NCI-H1930 (cell line): Measurements from ENCODE around the gene TEC.
"Not testable (repeated sequence)": the region's sequence is repeated elsewhere in the genome, so short reads cannot be mapped to it uniquely, and the experiment has no call there.

Experiments used
- DNase-seq, 2 experiments: peaks; one replicate each; lab custom pipeline; 2025; lab: John Stamatoyannopoulos, UW

The TEC gene

DNA sequence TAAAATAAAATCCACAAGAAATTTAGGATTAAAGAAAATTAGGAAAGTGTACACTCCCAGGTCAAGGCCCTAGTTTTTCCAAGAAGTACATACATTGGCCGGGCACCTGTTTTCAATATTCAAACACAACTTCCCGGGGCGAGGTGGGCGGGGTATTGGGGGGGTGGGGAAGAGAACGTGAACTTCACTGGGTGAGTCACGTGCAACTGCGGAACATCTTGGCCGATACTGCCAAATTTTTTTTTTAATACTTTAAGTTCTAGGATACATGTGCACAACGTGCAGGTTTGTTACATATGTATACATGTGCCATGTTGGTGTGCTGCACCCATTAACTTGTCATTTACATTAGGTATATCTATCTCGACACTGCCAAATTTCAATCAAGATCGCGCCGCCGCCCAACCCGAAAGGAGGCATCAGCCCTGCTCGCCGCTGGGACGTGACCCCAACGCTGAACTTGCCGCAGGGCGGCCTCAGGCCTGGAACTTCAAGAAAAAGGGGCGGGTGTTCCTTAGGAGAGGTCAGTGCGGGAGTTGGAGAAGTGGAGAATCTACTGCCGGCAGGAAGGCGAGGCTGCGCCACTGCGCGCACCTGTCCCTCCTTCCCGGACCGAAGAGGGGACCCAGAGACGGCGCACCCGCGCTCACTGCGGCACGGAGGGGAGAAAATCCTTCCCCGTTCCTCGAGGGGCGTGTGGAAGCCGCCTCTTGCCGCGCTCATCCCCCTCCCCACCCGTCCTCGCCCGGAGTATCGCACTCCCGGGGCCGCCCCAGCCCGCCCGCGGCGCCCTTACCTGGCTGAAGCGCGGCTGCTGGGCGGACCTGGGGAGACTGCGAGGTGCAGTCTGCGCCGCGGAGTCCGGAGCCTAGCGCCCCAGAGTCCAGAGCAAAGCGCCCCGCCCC lies at the start of gene TEC:
TEC (minus strand) TSS at position 883 of the 905 bp plus-strand sequence. CDS start 41,224 bp downstream, outside the sequence.
- DNase-seq, result peak; percentile 34 to 38

DNA sequence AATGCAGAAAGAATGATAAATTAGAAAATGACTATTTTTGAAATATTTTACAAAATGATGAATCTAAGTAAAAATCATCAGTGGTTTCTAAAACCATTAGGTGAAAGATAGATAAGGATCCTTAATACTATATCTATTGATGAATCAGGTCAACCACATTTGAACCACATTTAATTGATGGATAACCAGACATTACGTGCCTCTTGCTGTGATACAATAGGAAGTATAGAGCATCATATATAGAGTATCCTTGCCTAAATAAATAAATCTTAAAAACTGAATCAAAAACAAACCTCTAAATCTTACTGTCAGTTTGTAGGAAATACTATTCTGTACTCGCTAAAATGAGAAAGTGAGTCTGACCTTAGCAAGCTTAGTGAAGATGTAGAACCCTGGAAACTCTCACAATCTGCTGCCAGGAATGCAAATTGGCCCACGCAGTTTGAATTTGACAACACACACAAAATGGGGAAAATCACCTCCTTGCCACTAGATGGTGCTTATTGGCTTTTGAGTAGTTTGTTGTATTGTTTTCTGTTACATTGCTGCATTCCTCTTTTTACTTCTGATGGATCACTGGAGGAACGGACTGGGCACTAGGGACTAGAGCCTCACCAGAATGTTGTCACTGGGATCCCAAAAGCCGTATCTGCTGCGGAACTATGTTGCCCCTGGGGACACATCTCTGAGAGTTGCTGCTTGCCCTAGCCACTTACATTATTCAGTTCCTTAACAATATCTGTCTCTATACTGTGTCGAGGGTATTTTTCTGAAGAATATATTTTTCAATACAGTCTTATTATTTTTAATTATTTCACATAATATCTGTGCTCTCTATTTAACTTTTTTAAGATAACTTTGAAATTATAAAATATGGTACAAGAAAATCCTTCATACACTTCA lies 46.3 kb upstream of the TEC start:
- peak in 1 of 2 experiments; percentile 8 for DNase-seq

DNA sequence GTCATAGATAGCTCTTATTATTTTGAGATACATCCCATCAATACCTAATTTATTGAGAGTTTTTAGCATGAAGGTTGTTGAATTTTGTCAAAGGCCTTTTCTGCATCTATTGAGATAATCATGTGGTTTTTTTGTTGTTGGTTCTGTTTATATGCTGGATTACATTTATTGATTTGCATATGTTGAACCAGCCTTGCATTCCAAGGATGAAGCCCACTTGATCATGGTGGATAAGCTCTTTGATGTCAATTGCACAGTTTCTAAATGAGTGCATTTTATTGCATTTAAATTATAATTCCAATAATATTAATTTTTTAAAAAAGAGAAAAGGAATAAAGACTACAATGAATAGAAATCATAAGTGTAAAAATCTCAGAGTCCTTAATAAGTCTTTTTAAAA lies 45.1 kb upstream of the TEC start:
- not testable (repeated sequence) for DNase-seq

DNA sequence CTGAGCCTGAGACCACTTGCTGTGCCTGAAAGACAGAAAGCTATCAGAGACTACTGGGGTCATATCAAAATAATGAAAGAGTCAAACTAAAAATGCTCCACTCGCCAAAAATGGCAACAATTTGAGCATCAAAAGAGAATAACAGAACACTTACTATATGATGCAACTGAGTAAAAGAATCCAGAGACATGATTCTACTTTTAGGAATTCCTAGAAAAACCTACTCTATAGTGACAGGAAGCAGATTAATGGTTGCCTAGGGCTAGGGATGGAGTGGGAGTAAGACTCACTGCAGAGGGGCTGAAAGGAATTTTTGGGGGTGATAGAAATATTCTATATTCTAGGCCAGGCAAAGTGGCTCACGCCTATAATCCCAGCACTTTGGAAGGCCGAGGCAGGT lies 42.3 kb upstream of the TEC start:
- no peak for DNase-seq

DNA sequence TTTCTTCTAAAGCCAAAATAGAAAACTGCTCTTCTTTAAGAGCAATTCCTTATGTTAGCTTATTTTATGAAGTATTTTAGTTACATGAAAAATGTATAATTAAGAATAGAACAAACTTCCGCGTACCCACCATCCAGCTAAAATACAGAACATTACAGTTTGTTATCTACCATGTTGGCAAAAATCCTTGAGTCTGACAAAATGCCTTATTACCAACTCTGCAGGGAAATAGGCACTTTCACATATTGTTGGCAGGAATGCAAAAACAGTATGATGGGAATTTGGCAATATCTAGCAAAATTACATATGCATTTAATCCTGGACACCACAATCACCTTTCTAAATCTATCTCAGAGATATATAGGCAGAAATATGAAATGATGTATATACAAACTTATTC lies 39.3 kb upstream of the TEC start:
- DNase-seq, result no peak

DNA sequence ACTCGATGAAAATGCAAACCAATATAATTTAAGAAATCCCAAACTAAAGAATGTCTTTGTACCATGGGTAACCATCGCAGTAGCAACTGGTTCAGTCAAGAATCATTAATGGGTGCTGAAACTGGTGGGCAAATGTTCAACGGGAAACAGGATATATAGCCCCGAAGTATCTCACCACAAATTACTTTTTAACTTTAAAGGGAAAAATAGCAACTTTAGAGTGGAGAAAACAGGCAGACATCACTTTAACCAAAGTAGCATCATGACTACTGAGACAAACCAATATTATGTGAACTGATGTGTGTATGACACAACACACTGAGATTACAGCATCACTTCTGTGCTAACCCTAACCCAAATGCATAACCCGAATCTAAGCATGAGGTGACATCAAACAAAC lies 37.9 kb upstream of the TEC start:
- DNase-seq, result no peak

DNA sequence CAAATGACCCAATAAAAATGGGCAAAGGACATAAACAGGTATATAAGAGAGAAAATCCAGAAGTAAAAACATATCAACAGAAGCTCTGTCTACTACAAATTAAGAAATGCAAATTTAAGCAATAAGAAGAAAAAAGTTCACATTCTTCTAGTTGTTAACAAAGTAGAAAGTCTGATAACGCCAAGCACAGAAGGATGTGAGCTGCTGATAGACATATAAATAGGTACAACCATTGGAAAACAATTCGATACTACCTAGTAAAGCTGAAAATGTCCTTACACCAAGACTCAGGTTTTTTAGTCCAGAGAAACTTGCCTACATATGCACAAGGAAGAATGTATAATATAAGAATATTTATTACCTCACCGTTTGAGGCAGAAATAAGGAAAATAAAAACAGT lies 35.9 kb upstream of the TEC start:
- no peak for DNase-seq

DNA sequence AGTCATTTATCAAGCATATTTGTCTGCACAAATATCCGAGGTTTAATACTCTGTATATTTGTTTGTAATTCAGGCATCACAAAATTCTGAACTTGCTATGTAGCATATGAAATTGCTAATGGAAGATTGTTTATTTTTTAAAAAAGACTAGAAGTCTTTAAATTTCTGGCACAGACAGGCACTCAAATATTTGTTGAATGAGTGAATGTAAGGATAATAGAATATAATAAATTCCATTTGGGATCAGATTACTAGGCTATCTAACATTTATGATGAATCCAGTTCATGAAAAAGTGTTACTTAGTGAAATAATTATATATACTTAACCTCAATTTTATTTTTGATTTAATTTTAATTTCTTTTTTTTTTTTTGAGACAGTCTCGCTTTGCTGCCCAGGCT lies 30.4 kb upstream of the TEC start:
- no peak for DNase-seq

DNA sequence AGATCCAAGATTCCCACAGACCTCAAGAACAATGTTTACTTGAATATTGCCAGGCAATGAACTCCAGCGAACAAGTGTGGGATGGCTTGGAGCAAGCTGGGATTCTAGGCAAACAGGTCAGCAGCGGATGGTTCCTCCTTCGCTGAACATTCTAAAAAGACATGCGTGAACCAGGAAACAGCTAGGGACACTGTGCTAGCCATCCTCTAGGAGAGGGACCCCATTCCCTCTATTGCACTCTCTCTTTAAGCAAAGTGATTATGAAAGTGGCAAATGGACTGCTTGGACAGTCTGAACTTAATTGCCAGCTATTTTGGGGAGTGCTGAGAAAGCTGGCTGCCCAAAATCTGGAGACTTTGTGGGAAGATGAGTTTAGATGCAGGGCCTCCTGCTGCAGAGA lies 29.9 kb upstream of the TEC start:
- no peak for DNase-seq

DNA sequence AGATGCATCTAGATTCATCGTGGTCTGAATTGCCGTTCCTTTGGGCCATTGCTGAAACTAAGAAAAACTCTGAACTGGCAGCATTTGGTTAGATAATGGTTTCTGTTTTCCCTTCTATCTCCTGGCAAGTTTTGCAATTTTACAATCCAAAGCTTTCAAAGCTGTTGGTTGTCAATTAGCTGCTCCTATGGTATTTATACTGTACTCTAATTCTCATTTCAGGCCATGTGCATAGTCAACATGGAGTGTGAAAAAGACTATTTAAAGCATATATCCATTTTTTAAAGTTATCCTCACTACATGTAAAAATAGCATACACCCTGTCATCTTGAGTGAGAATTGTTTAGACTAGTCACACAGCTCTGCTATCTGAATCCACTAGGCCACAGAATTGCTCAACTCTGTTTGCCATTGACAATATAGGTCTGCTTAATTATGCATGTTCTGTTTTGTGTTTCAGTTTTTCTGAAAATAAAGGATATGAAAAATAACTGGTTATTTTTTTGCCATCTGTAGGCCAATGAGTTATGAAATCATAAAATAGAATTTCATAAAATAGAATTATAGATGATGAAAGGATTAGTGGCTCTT lies 27.7 kb upstream of the TEC start:
- DNase-seq, result no peak

DNA sequence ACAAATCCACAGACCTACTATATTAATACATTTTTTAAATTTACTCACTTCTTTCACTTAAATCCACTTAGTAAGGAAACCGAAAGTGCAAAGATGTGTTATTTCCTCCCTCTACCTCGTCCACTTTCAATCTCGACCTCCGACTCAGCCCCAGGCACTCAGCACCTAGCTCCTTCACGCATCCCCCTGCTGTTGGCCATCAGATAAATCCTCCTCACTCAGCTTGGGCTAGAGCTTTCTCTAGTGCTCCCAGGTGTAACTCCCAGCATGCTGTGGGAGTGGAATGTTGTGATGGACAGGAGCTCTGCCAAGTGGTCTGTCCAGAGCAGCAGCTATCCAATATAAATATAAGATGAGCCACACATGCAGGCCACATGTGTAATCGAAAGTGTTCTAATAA lies 26.7 kb upstream of the TEC start:
- DNase-seq, result no peak

DNA sequence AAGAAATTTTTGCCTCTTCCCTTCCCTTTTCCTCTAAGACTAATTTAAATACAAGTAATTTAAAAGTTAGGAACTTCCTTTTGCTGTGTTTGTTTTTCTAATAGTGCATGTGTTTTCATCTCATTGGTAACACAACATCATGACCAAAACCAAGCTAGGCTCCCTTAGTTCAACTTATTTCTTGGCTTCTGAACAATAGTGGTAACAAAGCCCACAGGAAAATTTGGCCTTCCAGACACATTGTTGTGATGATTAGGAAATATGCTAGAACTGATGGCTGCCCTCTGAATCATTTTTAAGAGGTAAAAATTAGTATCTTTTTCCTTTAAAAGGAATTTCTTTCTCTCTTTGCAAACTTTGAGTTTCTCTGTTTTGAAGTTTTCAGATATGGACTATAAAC lies 25.5 kb upstream of the TEC start:
- no peak for DNase-seq

DNA sequence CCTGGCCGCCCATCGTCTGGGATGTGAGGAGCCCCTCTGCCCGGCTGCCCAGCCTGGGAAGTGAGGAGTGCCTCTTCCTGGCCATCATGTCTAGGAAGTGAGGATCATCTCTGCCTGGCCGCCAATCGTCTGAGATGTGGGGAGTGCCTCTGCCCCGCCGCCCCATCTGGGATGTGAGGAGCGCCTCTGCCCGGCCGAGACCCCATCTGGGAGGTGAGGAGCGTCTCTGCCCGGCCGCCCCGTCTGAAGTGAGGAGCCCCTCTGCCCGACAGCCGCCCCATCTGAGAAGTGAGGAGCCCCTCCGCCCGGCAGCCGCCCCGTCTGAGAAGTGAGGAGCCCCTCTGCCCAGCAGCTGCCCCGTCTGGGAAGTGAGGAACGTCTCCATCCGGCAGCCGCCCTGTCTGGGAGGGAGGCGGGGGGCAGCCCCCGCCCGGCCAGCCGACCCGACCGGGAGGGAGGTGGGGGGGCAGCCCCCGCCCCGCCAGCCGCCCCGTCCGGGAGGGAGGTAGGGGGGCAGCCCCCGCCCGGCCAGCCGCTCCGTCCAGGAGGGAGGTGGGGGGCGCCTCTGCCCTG lies 22.7 kb upstream of the TEC start:
- DNase-seq, result not testable (repeated sequence)

DNA sequence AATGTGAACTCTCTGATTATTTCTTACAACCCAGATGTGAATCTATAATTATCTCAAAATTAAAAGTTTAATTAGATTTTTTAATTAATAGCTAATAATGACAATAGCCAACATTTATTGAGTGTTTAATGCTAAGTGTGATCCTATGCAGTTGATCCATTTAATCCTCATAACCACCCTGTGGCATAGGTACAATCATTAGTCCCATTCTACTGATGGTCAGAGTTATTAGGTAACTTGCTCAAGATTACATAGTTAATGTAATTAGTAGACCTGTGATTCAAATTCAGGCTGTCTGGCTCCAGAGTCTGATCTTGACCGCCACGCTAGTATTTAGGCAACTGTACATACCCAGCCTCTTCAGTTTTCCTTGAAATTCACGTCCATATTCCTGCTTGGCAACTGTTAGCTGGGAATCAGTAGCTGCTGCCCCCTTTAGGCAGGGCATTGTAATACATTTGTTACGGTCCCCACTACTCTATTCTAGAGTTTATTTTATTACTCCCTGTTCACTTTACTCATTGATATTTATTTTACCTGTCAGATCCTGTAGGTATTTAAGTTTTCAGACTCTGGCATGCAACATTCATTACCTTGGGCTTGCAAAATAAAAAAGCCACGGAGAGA lies 20.6 kb upstream of the TEC start:
- no peak for DNase-seq

DNA sequence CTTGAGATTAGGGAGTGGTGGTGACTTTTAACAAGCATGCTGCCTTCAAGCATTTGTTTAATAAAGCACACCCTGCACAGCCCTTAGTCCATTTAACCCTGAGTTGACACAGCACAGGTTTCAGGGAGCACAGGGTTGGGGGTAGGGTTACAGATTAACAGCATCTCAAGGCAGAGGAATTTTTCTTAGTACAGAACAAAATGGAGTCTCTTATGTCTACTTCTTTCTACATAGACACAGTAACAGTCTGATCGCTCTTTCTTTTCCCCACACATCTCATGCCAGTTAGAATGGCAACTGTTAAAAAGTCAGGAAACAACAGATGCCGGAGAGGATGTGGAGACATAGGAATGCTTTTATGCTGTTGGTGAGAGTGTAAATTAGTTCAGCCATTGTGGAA lies 16.4 kb upstream of the TEC start:
- DNase-seq, result not testable (repeated sequence)

DNA sequence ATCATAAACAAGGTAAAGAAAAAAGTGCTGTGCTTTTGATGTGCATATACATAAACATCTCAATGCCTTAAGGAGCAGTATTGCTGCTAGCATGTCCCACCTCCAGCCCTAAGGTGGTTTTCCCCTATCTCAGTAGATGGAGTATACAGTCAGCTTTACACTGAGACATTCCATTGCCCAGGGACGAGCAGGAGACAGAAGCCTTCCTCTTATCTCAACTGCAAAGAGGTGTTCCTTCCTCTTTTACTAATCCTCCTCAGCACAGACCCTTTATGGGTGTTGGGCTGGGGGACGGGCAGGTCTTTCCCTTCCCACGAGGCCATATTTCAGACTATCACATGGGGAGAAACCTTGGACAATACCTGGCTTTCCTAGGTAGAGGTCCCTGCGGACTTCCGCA lies 16.0 kb upstream of the TEC start:
- DNase-seq, result not testable (repeated sequence)

DNA sequence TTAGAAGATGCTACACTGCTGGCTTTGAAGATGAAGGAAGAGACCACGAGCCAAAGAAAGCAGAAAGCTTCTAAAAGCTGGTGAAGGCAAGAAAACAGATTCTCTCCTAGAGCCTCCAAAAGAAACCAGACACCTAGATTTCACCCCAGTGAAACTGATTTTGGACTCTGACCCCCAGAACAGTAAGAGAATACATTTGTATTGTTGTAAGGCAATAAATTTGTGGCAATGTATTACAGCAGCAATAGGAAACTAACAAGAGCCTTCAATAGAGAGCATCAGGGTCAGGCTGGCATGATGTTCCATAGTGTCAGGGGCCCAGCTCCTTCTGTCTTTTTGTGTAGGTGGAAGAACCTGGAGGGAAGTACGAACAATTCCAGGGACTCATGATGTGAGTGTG lies 6.0 kb upstream of the TEC start:
- no peak for DNase-seq

DNA sequence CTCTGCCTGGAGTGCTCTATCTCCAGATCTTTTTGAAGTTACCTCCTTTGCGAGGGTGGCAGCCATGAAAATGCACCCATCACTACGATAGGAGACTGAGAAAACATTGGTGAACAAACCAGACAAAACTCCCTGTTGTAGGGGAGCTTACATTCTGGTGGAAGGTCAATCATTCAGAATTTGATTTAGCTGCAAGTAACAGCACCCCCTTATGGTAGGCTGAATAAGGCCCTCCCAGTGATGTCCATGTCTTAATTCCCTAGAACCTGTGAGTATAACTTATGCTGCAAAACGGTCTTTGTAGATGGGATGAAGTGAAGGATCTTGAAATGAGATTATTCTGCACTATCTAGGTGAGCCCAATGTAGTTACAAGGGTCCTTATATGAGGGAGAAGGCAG lies 5.6 kb upstream of the TEC start:
- no peak for DNase-seq

DNA sequence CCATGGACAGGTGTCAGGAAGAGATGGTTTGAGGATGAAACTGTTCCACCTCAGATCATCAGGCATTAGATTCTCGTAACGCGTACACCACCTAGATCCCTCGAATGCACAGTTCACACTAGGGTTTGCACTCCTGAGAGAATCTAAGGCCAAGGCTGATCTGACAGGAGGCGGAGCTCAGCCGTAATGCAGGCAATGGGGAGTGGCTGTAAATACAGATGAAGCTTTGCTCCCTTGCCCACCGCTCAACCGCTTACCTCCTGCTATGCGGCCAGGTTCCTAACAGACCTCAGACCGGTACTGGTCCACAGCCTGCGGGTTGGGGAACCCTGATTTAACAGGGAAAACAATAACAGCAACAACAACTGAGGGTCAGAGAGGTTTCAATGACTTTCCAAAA lies 2.0 kb upstream of the TEC start:
- DNase-seq, result no peak

DNA sequence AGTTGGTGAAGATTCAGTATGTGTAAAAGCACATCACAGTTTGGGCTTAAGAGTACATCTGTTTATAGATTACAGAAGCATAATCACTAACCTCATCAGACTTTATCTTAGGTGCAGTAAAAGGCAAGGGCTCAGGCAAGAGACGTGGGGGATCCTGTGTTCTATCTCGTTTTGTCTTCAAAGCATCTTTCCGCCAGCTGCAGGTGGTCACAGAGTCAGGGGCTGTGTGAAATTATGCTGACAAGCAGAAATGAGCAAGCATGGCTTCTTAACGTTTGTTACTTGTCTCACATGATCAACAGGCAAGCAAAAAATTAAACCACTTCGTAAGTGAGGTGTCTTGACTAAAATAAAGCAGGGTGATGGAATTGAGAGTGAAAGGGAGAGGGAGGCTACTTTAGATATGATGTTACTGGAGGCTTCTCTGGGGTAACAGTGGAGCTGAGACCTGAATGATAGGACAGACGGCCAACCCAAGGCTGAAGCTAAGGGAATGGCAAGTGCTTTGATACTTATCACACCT lies 1.4 kb upstream of the TEC start:
- DNase-seq, result no peak

DNA sequence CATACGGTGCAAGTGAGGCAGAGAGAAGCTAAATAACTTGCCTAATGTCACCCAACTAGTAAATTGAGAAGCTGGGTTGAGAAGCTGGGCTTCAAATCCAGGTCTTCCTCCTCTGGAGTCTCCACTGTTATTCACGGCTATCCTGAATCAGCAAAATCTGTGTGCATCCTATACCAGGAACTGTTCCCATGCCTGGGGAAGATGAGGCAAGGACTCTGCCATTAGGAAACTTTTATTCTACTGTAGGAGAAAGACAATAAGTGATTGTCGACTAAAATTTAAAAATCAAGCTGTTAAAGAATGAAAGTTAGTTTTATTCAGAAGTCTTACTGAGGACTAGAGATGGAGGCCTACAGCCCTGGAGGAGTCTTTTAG lies 872 bp upstream of the TEC start:
- DNase-seq, result no peak
